Activated CD4-positive, CD25-positive, alpha-beta regulatory T cell treated with anti-CD3 and anti-CD28 coated beads, Interleukin-2, amount 50 U/mL, for 24 hours (primary cell): ENCODE measurements around the gene DUSP6.

Experiments
- ATAC-seq, 2 donors: fragments of 150-1000 bp; cut with Tn5 transposase; one replicate each; pipeline ENCODE4 v1.10.0; 2021; ENCODE audit warnings: mild to moderate bottlenecking in 1 of 2, moderate library complexity in 1 of 2

The DUSP6 gene

DNA sequence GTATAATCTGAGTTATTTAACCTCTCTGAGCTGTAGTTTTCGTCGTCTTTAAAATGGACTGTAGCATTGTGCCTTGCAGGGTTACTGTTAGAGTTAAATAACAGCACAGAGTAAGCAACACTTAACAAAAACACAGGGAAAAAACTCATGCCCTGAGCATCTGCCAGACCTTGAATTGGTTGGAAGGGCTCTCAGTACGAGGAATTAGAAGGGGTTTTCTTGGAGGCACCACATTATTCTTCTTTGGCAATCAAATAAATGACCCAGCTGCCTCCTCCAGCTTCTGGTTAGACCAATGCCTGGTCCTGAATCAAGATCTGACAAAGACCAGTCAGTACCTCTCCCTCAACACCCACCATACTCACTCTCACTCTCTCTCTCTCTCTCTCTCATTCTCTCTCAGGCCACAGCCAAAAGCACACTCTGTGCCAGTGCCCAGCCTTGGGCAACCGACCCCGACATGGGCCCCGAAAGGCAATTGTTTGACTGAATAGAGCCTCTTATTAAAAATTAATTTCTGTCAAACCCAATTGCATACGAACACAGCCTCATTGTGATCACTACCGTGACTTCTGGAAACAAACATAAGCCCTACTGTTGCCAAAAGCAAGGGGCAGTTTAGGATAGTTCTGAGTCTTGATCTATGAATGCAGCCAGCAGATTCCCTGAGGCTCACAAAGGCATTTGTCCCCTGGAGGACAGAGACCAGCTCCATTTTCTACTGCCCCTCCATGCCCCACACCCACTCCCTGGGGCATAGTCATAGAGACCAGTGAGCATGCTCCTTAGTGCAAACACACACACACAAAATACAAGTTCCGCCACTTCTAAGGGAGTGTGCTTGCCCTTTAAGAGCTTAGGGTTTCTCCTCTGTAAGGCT is 23.9 kb downstream of the DUSP6 start:
- ATAC-seq: no peak

DNA sequence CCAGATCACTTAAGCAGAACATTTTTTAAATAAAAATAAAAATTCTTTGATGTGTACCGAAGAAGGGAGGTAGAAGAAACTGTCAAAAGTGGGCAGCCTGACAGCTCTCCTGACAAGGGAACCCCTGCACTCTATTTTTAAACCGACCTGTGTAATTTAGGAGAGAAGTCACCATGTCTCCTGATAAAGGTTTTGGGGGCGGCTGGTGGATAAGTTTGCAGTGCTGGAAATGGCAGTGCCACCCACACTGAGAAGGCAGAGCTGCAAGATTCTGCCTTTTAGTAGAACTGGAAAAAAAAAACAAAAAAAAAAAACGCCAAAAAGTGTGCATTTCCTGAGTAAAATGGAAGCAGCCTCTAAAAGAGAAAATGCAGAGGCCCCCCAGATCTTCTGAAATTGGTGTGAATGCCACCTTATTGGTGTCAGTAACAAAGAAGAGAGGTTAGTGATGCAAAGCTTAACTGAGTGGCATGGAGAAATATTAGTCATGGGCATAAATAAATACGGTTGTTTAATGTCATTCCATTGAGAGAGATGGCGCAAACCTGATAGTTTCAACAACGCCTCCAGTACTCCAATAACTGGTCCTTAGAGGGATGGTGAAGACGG is 24.7 kb downstream of the DUSP6 start:
- no peak for ATAC-seq

DNA sequence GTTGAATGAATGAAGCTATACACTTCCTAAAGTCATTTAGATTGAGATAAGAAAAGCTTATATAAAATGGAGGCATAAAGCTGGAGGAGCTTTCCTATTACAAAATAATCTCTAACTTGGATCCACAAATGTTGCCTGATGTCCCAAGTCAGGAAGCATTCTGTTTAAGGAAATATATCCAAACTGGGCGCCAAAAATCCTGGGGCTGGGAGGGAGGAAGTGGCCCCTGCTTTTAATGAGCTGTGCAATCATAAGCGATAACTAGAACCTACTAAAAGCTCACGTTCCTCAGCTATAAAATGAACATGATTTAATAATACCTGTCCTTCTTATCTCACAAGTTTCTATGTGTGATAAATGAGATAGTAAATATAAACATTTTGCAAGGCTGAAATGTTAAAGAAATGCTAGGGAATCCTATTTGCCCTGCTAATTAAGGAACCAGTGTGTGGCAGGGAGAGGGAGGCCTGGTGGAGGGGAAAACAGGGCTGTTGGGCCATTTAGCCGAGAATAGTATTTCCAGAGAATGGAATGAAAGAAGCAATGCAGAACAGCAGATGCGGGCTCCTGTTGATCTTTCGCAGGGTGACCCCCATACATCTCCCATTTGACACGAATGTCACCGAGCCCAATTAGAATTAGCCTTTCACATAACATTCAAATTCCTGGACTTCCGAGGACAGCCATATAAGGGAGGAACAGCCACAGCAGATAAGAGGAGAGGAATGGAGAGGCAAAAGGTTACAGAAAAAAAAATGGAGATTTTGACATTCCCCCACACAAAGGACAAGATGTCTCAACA is 25.9 kb downstream of the DUSP6 start:
- ATAC-seq: no peak

DNA sequence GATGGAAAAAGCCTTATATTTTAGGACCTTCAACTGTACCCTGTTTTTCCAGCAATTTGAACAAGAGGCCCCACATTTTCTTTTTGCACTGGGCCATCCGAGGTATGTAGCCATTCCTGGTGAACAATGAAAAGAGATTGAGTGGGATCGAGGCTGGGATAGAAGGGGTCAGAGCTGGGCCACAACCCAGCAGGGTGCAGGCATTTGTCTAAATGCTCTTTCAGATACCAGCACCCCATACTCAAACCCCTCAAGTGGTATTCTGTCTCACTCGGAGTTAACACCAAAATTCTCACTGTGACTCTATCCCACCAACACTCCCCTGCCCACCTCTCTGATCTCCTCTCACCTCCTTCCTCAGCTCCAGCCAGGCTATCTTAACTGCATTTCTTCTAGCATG is 26.8 kb downstream of the DUSP6 start:
- no peak for ATAC-seq

DNA sequence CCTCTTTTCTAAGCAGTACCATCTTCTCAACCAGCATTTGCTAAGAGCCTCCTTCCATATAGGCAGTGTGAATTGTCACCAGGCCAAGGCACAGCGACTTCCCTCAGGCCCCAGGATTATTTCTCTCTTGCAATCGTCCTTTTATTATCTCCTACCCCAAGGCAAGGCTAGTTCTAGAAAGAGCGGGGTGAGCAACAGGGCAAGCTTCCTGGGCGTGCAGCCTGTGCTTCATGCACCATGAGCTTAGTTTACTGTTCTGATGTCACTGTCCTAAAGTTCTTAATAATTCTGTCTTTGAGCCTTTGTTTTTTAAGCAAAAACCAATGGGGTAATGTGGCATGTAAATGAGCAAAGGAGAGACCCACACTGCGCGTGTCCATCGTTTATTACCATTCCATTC is 27.9 kb downstream of the DUSP6 start:
- no peak for ATAC-seq

DNA sequence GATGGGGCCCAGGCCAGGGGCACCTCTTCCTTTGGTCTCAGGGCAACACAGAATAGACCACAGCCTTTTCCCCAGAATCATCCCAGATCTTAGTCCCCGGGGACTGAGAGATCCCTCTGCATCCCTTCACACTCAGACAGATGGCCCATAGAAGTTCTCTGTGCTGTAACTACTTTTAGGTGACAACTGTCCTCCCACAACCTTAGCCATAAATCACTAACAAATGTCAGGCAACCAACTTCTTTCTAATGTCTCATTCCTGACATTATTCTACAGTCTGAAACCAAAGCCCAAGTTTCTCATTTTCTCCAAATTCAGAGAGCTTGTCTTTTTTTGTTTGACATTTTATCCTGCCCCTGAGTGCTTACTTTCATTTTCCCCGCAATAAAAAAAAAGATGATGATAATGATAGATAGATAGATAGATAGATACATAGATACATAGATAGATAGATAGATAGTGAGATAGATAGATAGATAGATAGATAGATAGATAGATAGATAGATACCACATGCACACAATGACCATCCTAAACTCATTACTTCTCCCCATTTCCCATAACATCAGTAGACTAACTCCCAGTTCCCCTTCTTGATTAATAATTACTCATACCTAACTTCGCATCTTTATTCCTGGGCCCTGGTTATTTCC is 28.6 kb downstream of the DUSP6 start:
- no peak for ATAC-seq

DNA sequence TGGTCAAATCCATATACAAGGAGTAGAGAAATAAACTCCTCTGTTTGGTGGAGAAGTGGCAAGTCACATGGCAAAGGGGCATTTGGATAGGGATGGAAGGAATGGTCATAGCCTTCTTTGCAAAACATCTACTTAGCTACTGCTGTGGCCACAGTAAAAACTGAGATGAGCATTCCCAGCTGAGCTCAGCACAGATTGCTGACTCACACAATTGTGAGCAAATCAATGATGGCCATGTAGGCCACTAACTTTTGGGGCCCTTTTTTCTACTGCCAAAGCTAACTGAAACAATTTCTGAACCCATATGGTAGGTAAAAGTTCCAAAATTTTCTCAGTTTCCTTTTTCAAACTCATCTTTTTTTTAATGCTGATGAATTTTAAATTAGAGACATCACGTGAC is 31.6 kb downstream of the DUSP6 start:
- no peak for ATAC-seq

GRCh38 chr12:89319606-89320005 is 32.7 kb downstream of the DUSP6 start:
- ATAC-seq: no peak

DNA sequence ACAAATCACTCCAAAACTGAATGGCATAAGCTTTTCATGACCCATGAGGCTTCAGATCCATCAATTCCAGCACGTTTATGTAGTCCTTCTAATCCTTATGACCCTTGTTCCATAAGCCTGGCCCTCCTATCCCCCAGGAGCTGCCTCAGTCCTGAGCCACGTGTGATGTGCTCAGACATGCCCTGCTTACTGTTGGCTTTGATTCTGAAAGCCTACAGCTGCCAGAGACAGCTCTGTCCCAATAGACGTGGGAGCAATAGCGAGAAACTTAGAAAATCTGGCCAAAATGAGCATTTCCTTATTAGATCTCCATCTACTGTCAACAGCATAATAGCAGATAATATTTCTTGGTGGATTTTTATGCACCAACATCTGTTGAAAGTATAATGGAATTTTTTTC is 33.2 kb downstream of the DUSP6 start:
- no peak for ATAC-seq

DNA sequence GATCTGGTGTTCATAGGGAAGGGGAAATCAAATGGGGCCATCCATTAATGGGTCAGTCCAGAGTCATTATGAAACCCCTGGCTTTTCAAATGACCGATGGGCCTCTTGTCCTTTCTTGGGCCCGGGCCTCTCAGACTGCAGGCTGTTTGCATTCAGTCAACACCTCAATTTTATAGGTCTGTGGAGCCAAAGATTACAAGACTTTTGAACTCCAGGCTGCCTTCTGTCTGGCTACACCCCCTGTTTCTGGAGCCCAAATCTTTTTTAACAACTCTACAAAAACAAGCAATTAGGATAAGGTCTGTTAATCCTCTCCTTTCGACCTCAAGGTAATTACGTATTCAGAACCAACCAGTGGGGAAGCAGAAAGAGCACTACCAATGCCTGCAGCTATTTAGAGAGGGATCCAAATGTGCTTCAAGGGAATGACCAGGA is 35.6 kb downstream of the DUSP6 start:
- ATAC-seq: no peak

- no peak for ATAC-seq
These were observed 38.1 kb downstream of the DUSP6 start for GRCh38 chr12:89314060-89314761.

- ATAC-seq: no peak
These were observed 40.5 kb downstream of the DUSP6 start for GRCh38 chr12:89311703-89312293.

DNA sequence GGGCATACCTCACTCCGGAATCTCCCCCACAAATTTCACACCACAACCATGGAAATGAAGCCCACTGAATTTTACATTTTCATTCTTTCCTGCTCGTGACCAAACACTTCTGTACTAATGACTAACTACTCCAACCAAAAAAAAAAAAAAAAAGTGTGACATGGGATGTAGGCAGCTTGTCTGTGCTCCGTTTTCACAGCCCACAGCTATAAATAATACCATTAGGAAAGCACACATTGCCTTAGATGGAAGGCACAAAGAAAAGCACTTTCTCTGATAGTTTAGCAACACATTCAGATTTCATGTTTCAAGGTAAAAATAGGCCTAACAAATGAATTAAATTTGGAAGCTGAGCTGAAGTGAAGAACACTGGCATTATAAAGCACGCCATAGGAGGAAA is 42.5 kb downstream of the DUSP6 start:
- no peak for ATAC-seq

DNA sequence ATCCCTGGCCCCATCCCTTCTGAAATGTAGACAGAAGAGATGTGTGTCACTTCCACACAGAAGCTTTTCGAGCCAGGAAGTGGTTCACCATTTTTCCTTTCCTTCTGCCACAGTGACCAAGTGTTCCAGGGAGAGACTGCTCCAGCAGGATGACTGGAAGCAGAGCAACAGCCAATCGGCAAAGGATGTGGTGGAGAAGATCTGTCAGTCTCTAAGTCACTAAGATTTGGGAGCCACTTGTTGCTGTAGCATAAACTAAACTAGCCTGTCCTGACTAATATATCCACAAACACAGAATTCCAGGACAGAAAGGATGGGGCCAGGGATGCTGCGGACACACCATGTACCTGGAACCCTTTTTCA is 42.9 kb downstream of the DUSP6 start:
- ATAC-seq: no peak

GRCh38 chr12:89307474-89308253 is 44.6 kb downstream of the DUSP6 start:
- peak in 1 of 2 donors; percentile 53 for ATAC-seq

DNA sequence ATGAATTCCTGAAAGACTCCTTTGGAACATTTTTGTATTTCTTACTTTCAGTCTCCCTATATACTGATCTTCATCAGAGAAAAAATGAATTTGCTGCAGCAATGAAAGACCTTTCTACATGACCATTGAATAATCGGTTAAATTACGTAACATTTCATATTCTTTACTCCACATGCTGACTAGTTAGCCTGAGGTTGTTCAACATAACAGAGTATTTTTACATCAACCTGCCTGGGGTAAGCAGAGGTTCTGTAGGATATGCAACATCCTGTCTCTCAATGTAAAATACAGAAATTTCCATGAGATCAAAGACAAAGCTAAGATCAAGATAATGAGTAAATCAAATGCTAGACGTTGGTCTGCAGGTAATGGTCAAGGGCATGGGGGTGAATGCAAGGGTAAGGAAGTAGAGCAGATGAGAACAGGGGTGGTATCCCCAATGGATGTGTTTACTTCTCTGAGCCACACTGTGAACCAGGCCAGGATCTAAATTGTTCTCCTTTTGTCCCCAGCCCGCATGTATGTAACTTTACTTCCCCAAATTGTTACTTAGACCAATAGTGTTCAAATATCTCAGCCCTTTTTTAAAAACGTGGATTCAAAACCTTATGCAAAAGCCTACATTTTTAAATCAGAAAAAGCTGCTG is 45.4 kb downstream of the DUSP6 start:
- no peak for ATAC-seq

- ATAC-seq: no peak
These were observed 46.9 kb downstream of the DUSP6 start for GRCh38 chr12:89305373-89305772.

- no peak for ATAC-seq
These were observed 52.4 kb downstream of the DUSP6 start for GRCh38 chr12:89299931-89300330.

DNA sequence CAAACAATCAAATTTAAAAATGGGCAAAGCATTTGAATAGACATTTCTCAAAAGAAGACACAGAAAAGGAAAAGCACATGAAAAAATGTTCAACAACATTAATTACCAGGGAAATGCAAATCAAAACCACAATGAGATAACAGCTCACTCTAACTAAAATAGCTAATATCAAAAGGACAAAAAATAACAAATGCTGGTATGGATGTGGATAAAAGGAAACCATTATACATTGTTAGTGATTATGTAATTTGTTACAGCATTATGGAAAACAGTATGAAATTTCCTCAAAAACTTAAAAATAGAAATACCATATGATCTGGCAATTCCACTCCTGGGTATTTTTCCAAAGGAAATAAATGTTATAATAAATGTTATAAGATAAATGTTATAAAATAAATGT is 52.9 kb downstream of the DUSP6 start:
- ATAC-seq: no peak
